NCI-H460 (cell line): ENCODE results near the gene KIF21A. TPM values are rescaled to one million over a fixed set of nuclear protein-coding genes. Genes with fewer than 3 reads are reported as not detected.

Experiments used
- DNase-seq: peaks from one replicate; pipeline ENCODE4 v3.0.0-alpha.2; 2016; ENCODE audit warnings: low read depth; ENCODE audit errors: extremely low read depth
- total RNA-seq: library from RNA; depleted of rRNA; stranded (reverse); fragments of >200 nt; shearing (Covaris generic); gene quantifications from 2 replicates; pipeline ENCODE4 v1.2.3, GENCODE V29; 2014; rRNA removed

Gene KIF21A
- total RNA-seq, 1 experiment from 2014 or later, result 102 TPM

- no peak for DNase-seq
These were observed 155.5 kb downstream of the KIF21A start for GRCh38 chr12:39287409-39287808.

DNA sequence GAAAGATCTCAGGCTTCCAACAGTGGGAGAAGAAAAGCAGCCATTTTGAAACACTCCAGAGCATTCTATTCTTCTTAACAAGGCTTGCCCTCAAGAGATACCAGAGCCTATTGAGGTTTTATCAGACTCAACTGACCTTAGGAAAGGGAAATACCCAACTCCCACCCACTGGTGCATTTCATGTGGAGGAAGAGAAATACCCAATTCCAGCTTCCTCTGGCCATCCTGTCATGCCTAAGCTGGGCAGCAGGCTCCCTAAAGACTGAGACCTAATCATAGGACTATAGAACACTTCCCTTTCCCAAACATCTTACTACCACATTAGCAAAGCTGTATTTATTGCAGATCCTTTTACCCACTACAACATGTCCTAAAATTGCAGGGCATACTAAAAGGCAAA is 164.5 kb downstream of the KIF21A start:
- no peak for DNase-seq

- no peak for DNase-seq
These were observed 165.5 kb downstream of the KIF21A start for GRCh38 chr12:39277416-39277815.

DNA sequence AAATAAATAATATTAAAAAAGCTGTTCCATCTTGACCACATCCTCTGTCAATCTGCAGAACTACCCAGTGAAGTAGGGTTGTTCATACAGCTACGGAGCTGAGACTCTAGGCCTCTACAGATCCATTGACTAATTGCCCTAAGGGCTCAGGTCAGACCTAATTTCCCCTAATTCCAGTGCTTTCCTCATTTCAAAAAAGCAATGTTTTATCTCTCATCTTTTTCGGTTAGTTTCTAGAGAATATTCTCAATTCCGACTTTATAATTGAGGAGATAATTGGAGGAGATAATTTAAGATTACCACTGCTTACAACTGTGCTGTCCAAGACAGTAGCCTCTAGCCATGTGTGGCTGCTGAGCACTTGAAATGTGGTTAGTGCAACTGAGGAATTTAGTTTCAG is 167.1 kb downstream of the KIF21A start:
- no peak for DNase-seq

GRCh38 chr12:39272871-39273655 is 169.9 kb downstream of the KIF21A start:
- DNase-seq, result peak; percentile 49

GRCh38 chr12:39269492-39269891 is 173.4 kb downstream of the KIF21A start:
- no peak for DNase-seq

DNA sequence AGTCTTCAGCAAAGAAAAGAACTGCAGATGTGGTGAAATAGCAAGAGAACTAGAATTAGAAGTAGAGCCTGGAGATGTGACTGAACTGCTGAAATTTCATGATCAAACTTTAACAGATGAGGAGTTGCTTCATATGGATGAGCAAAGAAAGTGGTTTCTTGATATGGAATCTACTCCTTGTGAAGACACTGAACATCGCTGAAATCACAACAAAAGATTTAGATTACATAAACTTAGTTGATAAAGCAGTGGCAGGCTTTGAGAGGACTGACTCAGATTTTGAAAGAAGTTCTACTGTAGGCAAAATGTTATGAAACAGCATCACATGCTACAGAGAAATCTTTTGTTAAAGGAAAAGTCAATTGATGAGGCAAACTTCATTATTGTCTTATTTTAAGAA is 175.0 kb downstream of the KIF21A start:
- no peak for DNase-seq

GRCh38 chr12:39252628-39253027 is 190.3 kb downstream of the KIF21A start:
- DNase-seq, result no peak

Other genes starting within 250 kb of the KIF21A start
- gene ABCD2, start 176.7 kb upstream of the KIF21A start, total RNA-seq, result not detected in 2 replicates